ENCODE results near the gene ZBTB40. TPM values are rescaled to one million over a fixed set of nuclear protein-coding genes. Genes with fewer than 3 reads are reported as not detected.

Gene ZBTB40
- total and polyA plus RNA-seq, 10 of the 15 experiments (the other 5 are each of a cell fraction or from before 2014, with no cell fraction given), result 1.9 to 14.4 (median 9.0) TPM

DNA sequence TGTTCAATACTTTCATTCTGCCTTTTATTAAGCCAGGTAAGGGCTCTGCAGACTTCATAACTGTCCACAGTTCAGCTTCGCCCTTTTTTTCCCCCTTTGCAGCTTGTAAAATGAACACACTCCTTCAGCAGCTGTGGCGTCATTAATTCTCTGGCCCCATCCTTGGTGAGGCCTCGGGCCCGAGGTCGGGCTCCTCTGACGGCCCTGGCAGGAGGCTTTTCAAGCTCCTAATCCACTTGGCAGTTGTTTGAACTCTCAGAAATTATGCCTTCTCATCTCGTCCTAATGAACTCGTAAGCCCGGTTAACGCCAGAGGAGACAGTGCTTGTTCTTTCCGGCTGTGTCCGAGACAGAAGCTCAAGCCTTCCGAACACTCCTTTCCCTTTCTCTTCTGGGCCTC lies 93.5 kb downstream of the ZBTB40 start:
- ATAC-seq (no peak), DNase-seq (ENCODE audit: low read depth, low spot score) (no peak), FAIRE-seq (no peak)
- H3K4me1 ChIP-seq (ENCODE audit: control insufficient read depth, insufficient read depth, low read length), result no peaks in the 10 kb centered on the region
- POLR2A ChIA-PET, result no interaction called here
- BruUV-seq (replicated peaks), result no TSS peak
- TF ChIP-seq, protein P1, sequence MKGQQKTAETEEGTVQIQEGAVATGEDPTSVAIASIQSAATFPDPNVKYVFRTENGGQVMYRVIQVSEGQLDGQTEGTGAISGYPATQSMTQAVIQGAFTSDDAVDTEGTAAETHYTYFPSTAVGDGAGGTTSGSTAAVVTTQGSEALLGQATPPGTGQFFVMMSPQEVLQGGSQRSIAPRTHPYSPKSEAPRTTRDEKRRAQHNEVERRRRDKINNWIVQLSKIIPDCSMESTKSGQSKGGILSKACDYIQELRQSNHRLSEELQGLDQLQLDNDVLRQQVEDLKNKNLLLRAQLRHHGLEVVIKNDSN (IDR thresholded peaks at IDR 0.05; ENCODE audit: borderline replicate concordance, extremely low read length, insufficient read depth, low read depth, low read length), result no peak
- TF ChIP-seq HDGF (IDR thresholded peaks at IDR 0.05), result no peak
- no peaks in the 10 kb centered on the region for H3K79me2 ChIP-seq (ENCODE audit: control insufficient read depth, insufficient read depth, low read length)
- no peak overlapping the region for H3K9ac ChIP-seq (ENCODE audit: control insufficient read depth, insufficient read depth, low read length)
- H3K36me3 ChIP-seq (ENCODE audit: control insufficient read depth in 2 of 2, insufficient read depth in 2 of 2, low read length in 1 of 2), result no peaks in the 10 kb centered on the region
- RAD21 ChIA-PET (ENCODE audit: unreplicated experiment), result no interaction called here
- 42% methylated on average over 13 of the region's 13 CpGs for WGBS (ENCODE audit: insufficient coverage, insufficient replicate concordance, low lambda C conversion rate, missing lambda C conversion rate)
- no peak overlapping the region for H2AFZ ChIP-seq (ENCODE audit: control insufficient read depth, low read depth, low read length)
- intact Hi-C loops (cut with micrococcal nuclease; ENCODE audit: unreplicated experiment), result no loop called here
- no peaks in the 10 kb centered on the region for H3K9me3 ChIP-seq (replicated peaks; ENCODE audit: control insufficient read depth, insufficient read depth, low read length)
- no peak overlapping the region for H3K4me2 ChIP-seq (ENCODE audit: control insufficient read depth, insufficient read depth)
- no peaks in the 10 kb centered on the region for H4K20me1 ChIP-seq (ENCODE audit: control insufficient read depth, insufficient read depth)
- H3K27me3 ChIP-seq (replicated peaks in 1 of 2; ENCODE audit: control insufficient read depth in 2 of 2, insufficient read depth in 2 of 2, low read length in 1 of 2), result no peaks in the 10 kb centered on the region
- no peak overlapping the region for H3K4me3 ChIP-seq
- CTCF ChIA-PET, result no interaction called here
- in situ Hi-C loops (cut with MboI), result no loop called here
- SMC1A ChIA-PET (ENCODE audit: uncharacterized antibody, unreplicated experiment), result no interaction called here
- no peak overlapping the region for H3K27ac ChIP-seq (ENCODE audit: control insufficient read depth, insufficient read depth)

DNA sequence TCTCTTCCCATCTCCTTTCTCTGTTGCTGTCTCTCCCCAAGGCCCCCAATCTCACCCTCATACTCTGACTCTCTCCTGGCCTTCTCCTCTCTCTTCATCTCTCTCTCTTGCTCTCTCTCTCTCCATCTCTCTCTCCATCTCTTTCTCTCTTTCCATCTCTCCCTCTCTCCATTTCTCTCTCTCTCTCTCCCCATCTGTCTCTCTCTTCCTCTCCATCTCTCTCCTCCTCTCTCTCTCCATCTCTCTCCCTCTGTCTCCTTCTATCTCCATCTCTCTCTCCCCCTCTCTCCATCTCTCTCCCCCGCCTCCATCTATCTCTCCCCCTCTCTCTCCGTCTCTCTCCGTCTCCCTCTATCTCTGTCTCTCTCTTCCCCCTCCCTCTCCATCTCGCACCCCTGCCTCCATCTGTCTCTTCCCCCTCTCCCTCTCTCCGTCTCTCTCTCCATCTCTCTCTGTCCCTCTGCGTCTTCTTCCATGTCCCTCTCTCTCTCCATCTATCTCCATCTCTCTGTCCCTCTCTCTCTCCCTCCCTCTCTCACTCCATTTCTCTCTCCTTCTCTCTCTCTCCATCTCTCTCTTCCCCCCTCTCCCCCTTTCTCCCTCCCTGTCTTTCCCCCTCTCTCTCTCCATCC lies 95.7 kb downstream of the ZBTB40 start:
- ATAC-seq (no peak), DNase-seq (ENCODE audit: low read depth, low spot score) (no peak), FAIRE-seq (no peak)
- no peak overlapping the region for H3K4me2 ChIP-seq (ENCODE audit: control insufficient read depth, insufficient read depth)
- RAD21 ChIA-PET (ENCODE audit: unreplicated experiment), result no interaction called here
- H3K4me3 ChIP-seq, result no peak overlapping the region
- CTCF ChIA-PET, result no interaction called here
- intact Hi-C loops (cut with micrococcal nuclease; ENCODE audit: unreplicated experiment), result no loop called here
- H3K9me3 ChIP-seq (replicated peaks; ENCODE audit: control insufficient read depth, insufficient read depth, low read length), result no peaks in the 10 kb centered on the region
- H2AFZ ChIP-seq (ENCODE audit: control insufficient read depth, low read depth, low read length), result no peak overlapping the region
- TF ChIP-seq RELA (IDR thresholded peaks at IDR 0.05; ENCODE audit: borderline replicate concordance, partially characterized antibody) (no peak), EED (IDR thresholded peaks at IDR 0.05; ENCODE audit: low read depth) (no peak), CHD1 (IDR thresholded peaks at IDR 0.05; ENCODE audit: low read depth, low read length) (no peak), NR2F1 (conservative IDR thresholded peaks at IDR 0.05) (no peak), CBX3 (IDR thresholded peaks at IDR 0.05; ENCODE audit: borderline replicate concordance, low read depth) (no peak), JUND (IDR thresholded peaks at IDR 0.05; ENCODE audit: low read depth, low read length) (no peak), TCF12 (IDR thresholded peaks at IDR 0.05; ENCODE audit: low read depth, low read length) (no peak), RB1 (IDR thresholded peaks at IDR 0.05; ENCODE audit: borderline replicate concordance) (no peak)
- TF ChIP-seq, protein P2, sequence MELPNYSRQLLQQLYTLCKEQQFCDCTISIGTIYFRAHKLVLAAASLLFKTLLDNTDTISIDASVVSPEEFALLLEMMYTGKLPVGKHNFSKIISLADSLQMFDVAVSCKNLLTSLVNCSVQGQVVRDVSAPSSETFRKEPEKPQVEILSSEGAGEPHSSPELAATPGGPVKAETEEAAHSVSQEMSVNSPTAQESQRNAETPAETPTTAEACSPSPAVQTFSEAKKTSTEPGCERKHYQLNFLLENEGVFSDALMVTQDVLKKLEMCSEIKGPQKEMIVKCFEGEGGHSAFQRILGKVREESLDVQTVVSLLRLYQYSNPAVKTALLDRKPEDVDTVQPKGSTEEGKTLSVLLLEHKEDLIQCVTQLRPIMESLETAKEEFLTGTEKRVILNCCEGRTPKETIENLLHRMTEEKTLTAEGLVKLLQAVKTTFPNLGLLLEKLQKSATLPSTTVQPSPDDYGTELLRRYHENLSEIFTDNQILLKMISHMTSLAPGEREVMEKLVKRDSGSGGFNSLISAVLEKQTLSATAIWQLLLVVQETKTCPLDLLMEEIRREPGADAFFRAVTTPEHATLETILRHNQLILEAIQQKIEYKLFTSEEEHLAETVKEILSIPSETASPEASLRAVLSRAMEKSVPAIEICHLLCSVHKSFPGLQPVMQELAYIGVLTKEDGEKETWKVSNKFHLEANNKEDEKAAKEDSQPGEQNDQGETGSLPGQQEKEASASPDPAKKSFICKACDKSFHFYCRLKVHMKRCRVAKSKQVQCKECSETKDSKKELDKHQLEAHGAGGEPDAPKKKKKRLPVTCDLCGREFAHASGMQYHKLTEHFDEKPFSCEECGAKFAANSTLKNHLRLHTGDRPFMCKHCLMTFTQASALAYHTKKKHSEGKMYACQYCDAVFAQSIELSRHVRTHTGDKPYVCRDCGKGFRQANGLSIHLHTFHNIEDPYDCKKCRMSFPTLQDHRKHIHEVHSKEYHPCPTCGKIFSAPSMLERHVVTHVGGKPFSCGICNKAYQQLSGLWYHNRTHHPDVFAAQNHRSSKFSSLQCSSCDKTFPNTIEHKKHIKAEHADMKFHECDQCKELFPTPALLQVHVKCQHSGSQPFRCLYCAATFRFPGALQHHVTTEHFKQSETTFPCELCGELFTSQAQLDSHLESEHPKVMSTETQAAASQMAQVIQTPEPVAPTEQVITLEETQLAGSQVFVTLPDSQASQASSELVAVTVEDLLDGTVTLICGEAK (IDR thresholded peaks at IDR 0.05; ENCODE audit: borderline replicate concordance), result no peak
- no peaks in the 10 kb centered on the region for H4K20me1 ChIP-seq (ENCODE audit: control insufficient read depth, insufficient read depth)
- BruUV-seq (replicated peaks), result no TSS peak
- H3K9ac ChIP-seq (ENCODE audit: control insufficient read depth, insufficient read depth, low read length), result no peak overlapping the region
- H3K27me3 ChIP-seq (replicated peaks in 1 of 2; ENCODE audit: control insufficient read depth in 2 of 2, insufficient read depth in 2 of 2, low read length in 1 of 2), result no peaks in the 10 kb centered on the region; a peak in 1 of 4 replicates
- in situ Hi-C loops (cut with MboI), result no loop called here
- no peak overlapping the region for H3K27ac ChIP-seq (ENCODE audit: control insufficient read depth, insufficient read depth)
- no peaks in the 10 kb centered on the region for H3K4me1 ChIP-seq (ENCODE audit: control insufficient read depth, insufficient read depth, low read length)
- H3K79me2 ChIP-seq (ENCODE audit: control insufficient read depth, insufficient read depth, low read length), result no peaks in the 10 kb centered on the region
- no peaks in the 10 kb centered on the region for H3K36me3 ChIP-seq (ENCODE audit: control insufficient read depth in 2 of 2, insufficient read depth in 2 of 2, low read length in 1 of 2)
- SMC1A ChIA-PET (ENCODE audit: uncharacterized antibody, unreplicated experiment), result no interaction called here
- WGBS (ENCODE audit: insufficient coverage, insufficient replicate concordance, low lambda C conversion rate, missing lambda C conversion rate), result 27% methylated on average over 5 of the region's 6 CpGs
- POLR2A ChIA-PET, result interaction anchor here (0.6 kb wide), 1 partner anchor 22 kb away, joined by 3 read pairs; no protein-coding TSS in a partner anchor

All from GM12878 (cell line).